Measurements from ENCODE around the gene RGS18. TPM values are rescaled to one million over a fixed set of nuclear protein-coding genes. Genes with fewer than 3 reads are reported as not detected.

Gene RGS18
- total RNA-seq, 1 experiment from 2014 or later = not detected

DNA sequence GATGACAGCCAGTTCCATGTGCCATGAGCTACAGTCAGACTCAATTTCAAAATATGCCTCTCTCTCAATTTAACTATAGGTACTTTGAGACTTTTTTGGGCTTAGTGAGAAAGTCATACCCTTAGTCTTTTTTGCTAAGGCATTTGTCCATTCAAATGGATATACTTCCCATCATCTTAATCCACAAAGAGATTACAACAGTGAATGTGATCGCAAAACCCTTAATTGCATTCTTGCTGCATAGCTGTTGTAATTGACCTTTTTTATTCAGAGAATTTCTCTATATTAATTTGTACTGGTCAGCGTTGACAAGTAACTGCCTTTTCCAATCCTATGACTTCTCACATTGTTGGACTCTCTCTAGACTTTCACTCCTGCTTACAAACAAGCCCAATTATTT, 38.6 kb upstream of the RGS18 start:
- Histone ChIP-seq H3K18ac (ENCODE audit: insufficient read length, low read depth, low read length) (no peak overlapping the region), H3K27me3 (ENCODE audit: insufficient read depth, low read length) (no peaks in the 10 kb centered on the region), H4K5ac (ENCODE audit: insufficient read length, low read depth, low read length) (no peak overlapping the region), H3K4me2 (ENCODE audit: insufficient read depth, insufficient read length, low read length) (no peak overlapping the region), H2BK15ac (ENCODE audit: low read depth, low read length) (no peak overlapping the region), H2BK20ac (ENCODE audit: low read depth, low read length, poor library complexity, severe bottlenecking) (no peak overlapping the region), H4K20me1 (ENCODE audit: control insufficient read depth, insufficient read depth, insufficient read length) (no peaks in the 10 kb centered on the region), H3T11ph (ENCODE audit: low read length) (no peak overlapping the region), H3K79me2 (ENCODE audit: insufficient read depth, low read length) (no peaks in the 10 kb centered on the region), H3K79me1 (ENCODE audit: insufficient read depth, low read depth, low read length, poor library complexity, severe bottlenecking) (no peaks in the 10 kb centered on the region), H3K4me1 (ENCODE audit: insufficient read depth, low read length) (no peaks in the 10 kb centered on the region; the same call in 1 of the 2 replicates), H4K8ac (replicated peaks; ENCODE audit: insufficient read length, low read depth, low read length) (no peak overlapping the region), H3K27ac (ENCODE audit: insufficient read length, low read depth, low read length) (no peak overlapping the region), H3K14ac (ENCODE audit: insufficient read depth, low read length) (no peak overlapping the region), H2AK5ac (ENCODE audit: insufficient read length, low read length) (no peak overlapping the region), H2BK5ac (ENCODE audit: insufficient read length, low read length) (no peak overlapping the region), H2BK120ac (ENCODE audit: low read depth, low read length, poor library complexity, severe bottlenecking) (no peak overlapping the region), H3K23me2 (ENCODE audit: insufficient read length, low read depth, low read length, poor library complexity, severe bottlenecking) (no peaks in the 10 kb centered on the region), H3K9ac (ENCODE audit: extremely low read depth, insufficient read length, low read length) (no peak overlapping the region), H3K4ac (ENCODE audit: low read depth, low read length) (no peak overlapping the region), H3K56ac (ENCODE audit: insufficient read length, low read depth, low read length) (no peak overlapping the region), H3K23ac (ENCODE audit: insufficient read length, low read depth, low read length) (no peak overlapping the region), H2AFZ (ENCODE audit: low read length) (no peak overlapping the region), H4K91ac (ENCODE audit: insufficient read length, low read depth, low read length) (no peak overlapping the region), H2BK12ac (ENCODE audit: insufficient read length, low read depth, low read length) (no peak overlapping the region), H3K9me3 (ENCODE audit: control insufficient read depth, low read depth, low read length) (no peaks in the 10 kb centered on the region)
- Mint-ChIP-seq H3K4me3 (no peak overlapping the region), H3K27ac (no peak overlapping the region), H3K9me3 (peaks cover 0 to 3% of the 10 kb centered on the region in 2 experiments; a peak in 1 of 5 replicates), H3K4me1 (peaks cover 0 to 10% of the 10 kb centered on the region in 2 experiments; a peak in 2 of 4 replicates), H3K36me3 (ENCODE audit: insufficient read depth in 1 of 3, low read depth in 3 of 3) (no peaks in the 10 kb centered on the region), H3K27me3 (ENCODE audit: low read depth) (no peaks in the 10 kb centered on the region)
- no CpG with 5 or more reads among the region's 2 CpGs for WGBS (ENCODE audit: extremely low coverage, insufficient read length, low lambda C conversion rate)
- TF ChIP-seq, protein P1, sequence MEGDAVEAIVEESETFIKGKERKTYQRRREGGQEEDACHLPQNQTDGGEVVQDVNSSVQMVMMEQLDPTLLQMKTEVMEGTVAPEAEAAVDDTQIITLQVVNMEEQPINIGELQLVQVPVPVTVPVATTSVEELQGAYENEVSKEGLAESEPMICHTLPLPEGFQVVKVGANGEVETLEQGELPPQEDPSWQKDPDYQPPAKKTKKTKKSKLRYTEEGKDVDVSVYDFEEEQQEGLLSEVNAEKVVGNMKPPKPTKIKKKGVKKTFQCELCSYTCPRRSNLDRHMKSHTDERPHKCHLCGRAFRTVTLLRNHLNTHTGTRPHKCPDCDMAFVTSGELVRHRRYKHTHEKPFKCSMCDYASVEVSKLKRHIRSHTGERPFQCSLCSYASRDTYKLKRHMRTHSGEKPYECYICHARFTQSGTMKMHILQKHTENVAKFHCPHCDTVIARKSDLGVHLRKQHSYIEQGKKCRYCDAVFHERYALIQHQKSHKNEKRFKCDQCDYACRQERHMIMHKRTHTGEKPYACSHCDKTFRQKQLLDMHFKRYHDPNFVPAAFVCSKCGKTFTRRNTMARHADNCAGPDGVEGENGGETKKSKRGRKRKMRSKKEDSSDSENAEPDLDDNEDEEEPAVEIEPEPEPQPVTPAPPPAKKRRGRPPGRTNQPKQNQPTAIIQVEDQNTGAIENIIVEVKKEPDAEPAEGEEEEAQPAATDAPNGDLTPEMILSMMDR (conservative IDR thresholded peaks at IDR 0.05) = no peak
- DNase-seq = no peak

All from H9 (cell line).